Measurements from ENCODE around the gene NDUFA1. TPM values are rescaled to one million over a fixed set of nuclear protein-coding genes. Genes with fewer than 3 reads are reported as not detected.

The NDUFA1 gene
- total and polyA plus RNA-seq, 2 of the 13 experiments (the other 11 are each of a cell fraction or from before 2014, with no cell fraction given): 150 to 167 TPM

- TF ChIP-seq ZNF337 (CRISPR knock-in tag; IDR thresholded peaks at IDR 0.05; ENCODE audit: borderline replicate concordance, low read depth): no peak
- TF ChIP-seq MXD1 (CRISPR knock-in tag; IDR thresholded peaks at IDR 0.05): no peak
- no peak for TF ChIP-seq ZNF343 (CRISPR knock-in tag; IDR thresholded peaks at IDR 0.05)
- TF ChIP-seq GTF3A (CRISPR knock-in tag; conservative IDR thresholded peaks at IDR 0.05): no peak
- TF ChIP-seq ZSCAN30 (CRISPR knock-in tag; IDR thresholded peaks at IDR 0.05): no peak
- TF ChIP-seq NR2C2 (CRISPR knock-in tag; IDR thresholded peaks at IDR 0.05; ENCODE audit: borderline replicate concordance): no peak
- no peak for TF ChIP-seq ZNF30 (CRISPR knock-in tag; IDR thresholded peaks at IDR 0.05)
- no peak for TF ChIP-seq BRCA1 (CRISPR knock-in tag; IDR thresholded peaks at IDR 0.05)
- peak; percentile 78 for TF ChIP-seq CTCF (CRISPR knock-in tag; IDR thresholded peaks at IDR 0.05)
- TF ChIP-seq SMC3 (IDR thresholded peaks at IDR 0.05; ENCODE audit: low read length): peak; percentile 48; the same call in 1 of the 2 replicates
- no peak for TF ChIP-seq DMTF1 (CRISPR knock-in tag; IDR thresholded peaks at IDR 0.05)
- TF ChIP-seq ZNF10 (CRISPR knock-in tag; IDR thresholded peaks at IDR 0.05; ENCODE audit: borderline replicate concordance, low read depth): no peak
- no peak for TF ChIP-seq YEATS4 (CRISPR knock-in tag; IDR thresholded peaks at IDR 0.05; ENCODE audit: borderline replicate concordance)
- TF ChIP-seq THAP11 (CRISPR knock-in tag; IDR thresholded peaks at IDR 0.05): no peak
- TF ChIP-seq MED1 (CRISPR knock-in tag; IDR thresholded peaks at IDR 0.05): no peak
- TF ChIP-seq PAXIP1 (CRISPR knock-in tag; conservative IDR thresholded peaks at IDR 0.05): no peak
- TF ChIP-seq FOXA1 (IDR thresholded peaks at IDR 0.05): no peak
- TF ChIP-seq FOXA1 (CRISPR knock-in tag; IDR thresholded peaks at IDR 0.05): no peak
Measured at GRCh38 chrX:119880552-119881437, 9.2 kb downstream of the NDUFA1 start (continued).

Data from HepG2 (cell line).